Measurements from ENCODE around the gene TFDP3. TPM values are rescaled to one million over a fixed set of nuclear protein-coding genes. Genes with fewer than 3 reads are reported as not detected.

Gene TFDP3
- total RNA-seq, 1 donor from 2014 or later: not detected

DNA sequence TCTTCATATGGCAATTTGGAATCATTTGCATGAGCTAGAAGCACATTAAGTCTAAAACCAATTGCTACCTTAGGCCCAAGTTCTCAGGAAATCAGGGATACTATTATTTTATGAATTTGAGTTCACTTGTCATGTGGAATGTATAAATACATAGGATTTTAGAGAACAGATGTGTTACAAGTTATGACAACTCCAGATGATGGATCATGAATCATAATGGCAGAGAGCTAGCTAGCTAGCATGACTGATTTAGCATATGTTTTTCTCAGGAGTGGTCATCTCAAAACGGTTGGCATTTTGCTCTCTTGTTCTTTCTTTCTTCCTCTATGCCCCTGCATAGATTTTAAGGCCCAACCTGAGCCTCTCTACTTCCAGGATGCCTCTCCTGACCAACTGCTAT, 14.2 kb upstream of the TFDP3 start:
- H3K4me3 ChIP-seq: no peak overlapping the region
- H3K9me3 ChIP-seq (replicated peaks): no peaks in the 10 kb centered on the region
- H3K36me3 ChIP-seq: no peaks in the 10 kb centered on the region
- H3K27ac ChIP-seq (replicated peaks): no peak overlapping the region
- H3K4me1 ChIP-seq: no peaks in the 10 kb centered on the region
- intact Hi-C loops (cut with micrococcal nuclease): no loop called here
- DNase-seq: no peak
- H3K27me3 ChIP-seq (ENCODE audit: low read depth): no peaks in the 10 kb centered on the region
- TF ChIP-seq, protein P1, sequence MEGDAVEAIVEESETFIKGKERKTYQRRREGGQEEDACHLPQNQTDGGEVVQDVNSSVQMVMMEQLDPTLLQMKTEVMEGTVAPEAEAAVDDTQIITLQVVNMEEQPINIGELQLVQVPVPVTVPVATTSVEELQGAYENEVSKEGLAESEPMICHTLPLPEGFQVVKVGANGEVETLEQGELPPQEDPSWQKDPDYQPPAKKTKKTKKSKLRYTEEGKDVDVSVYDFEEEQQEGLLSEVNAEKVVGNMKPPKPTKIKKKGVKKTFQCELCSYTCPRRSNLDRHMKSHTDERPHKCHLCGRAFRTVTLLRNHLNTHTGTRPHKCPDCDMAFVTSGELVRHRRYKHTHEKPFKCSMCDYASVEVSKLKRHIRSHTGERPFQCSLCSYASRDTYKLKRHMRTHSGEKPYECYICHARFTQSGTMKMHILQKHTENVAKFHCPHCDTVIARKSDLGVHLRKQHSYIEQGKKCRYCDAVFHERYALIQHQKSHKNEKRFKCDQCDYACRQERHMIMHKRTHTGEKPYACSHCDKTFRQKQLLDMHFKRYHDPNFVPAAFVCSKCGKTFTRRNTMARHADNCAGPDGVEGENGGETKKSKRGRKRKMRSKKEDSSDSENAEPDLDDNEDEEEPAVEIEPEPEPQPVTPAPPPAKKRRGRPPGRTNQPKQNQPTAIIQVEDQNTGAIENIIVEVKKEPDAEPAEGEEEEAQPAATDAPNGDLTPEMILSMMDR (IDR thresholded peaks at IDR 0.05; ENCODE audit: borderline replicate concordance): no peak

DNA sequence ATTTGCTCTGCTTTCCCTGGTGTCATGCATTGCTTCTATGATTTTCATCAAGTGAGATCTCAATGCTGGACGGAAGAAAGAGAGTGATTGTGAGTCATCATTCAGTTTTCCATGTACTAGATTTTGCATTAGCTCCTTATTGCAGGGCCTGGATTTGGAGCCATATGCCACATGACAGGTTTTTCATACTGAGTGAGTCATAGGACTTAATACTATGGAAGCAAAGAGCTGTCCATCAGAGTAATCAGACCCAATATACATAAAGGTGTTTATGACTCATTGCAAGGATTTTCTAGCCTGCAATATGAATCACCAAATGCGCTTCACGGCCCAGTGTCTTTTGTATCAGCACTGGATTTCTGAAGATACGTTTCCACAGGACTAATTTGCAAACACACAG, 11.2 kb upstream of the TFDP3 start:
- intact Hi-C loops (cut with micrococcal nuclease): no loop called here
- no peak for DNase-seq
- no peak overlapping the region for H3K4me3 ChIP-seq

DNA sequence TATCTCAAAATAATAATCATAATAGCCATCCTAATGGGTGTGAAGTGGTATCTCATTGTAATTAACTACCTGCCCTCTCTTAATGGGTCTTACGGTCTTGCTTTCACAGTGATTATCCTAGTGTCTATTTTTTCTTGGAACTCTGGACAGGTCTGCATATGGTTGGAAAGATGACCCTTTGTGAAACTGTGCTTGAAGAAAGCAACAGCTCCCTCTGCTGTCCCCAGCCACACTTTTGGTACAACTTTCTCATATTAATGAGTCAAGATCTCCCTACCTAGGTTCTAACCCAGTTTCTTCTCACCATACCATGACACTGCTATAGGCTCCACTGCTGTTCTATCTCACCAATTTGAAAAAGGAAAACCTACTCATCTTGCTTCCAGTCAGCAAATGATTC, 2.4 kb downstream of the TFDP3 start:
- Histone ChIP-seq H3K9me3 (replicated peaks) (no peaks in the 10 kb centered on the region), H3K4me1 (no peaks in the 10 kb centered on the region), H3K36me3 (no peaks in the 10 kb centered on the region), H3K4me3 (no peak overlapping the region), H3K27ac (replicated peaks) (no peak overlapping the region), H3K27me3 (ENCODE audit: low read depth) (no peaks in the 10 kb centered on the region)
- TF ChIP-seq, protein P1 (IDR thresholded peaks at IDR 0.05; ENCODE audit: borderline replicate concordance): peak; percentile 31
- intact Hi-C loops (cut with micrococcal nuclease): no loop called here
- DNase-seq: no peak

More for the DNA sequence above, 11.2 kb upstream of the TFDP3 start:
- H3K36me3 ChIP-seq: no peaks in the 10 kb centered on the region
- H3K4me1 ChIP-seq: no peaks in the 10 kb centered on the region
- TF ChIP-seq, protein P1 (IDR thresholded peaks at IDR 0.05; ENCODE audit: borderline replicate concordance): no peak
- no peak overlapping the region for H3K27ac ChIP-seq (replicated peaks)
- H3K9me3 ChIP-seq (replicated peaks): no peaks in the 10 kb centered on the region
- H3K27me3 ChIP-seq (ENCODE audit: low read depth): no peaks in the 10 kb centered on the region

DNA sequence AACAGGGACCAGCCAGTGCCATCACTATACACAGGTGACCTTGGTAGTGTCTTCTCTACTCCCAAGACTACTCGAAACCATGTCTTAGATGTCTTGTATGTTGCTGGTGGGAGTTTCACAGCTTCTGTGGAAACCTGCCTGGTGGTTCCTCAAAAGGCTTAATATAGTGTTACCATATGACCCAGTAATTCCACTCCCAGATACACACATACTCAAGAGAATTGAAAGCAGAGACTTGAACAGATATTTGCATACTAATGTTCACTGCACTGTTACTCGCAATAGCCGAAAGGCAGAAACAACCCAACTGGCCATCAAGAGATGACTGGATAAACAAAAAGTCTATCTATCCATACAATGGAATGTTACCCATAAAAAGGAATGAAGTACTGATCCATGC, 3.1 kb downstream of the TFDP3 start:
- H3K4me1 ChIP-seq: no peaks in the 10 kb centered on the region
- H3K27ac ChIP-seq (replicated peaks): no peak overlapping the region
- H3K27me3 ChIP-seq (ENCODE audit: low read depth): no peaks in the 10 kb centered on the region
- H3K9me3 ChIP-seq (replicated peaks): no peaks in the 10 kb centered on the region
- no peak for DNase-seq
- TF ChIP-seq, protein P1 (IDR thresholded peaks at IDR 0.05; ENCODE audit: borderline replicate concordance): no peak
- H3K36me3 ChIP-seq: no peaks in the 10 kb centered on the region
- intact Hi-C loops (cut with micrococcal nuclease): no loop called here
- no peak overlapping the region for H3K4me3 ChIP-seq

DNA sequence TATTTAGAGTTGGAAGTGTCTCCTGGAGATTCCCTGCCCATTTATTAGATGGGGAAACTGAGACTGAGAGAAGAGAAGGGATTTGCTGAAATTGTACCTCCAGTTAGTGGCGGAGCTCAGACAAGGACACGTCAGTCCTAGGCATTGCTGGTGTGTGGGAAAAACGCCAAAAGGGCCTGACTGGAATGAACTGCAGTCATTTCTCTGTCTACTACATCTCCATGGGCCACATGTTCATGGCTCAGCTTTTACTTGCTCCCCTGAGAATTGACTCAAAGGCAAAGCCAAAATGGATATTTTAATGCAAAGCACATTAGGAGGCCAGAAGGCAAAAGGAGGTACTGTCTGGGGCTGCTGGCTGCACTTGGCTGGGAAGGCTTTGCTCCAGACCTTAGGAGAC, 3.9 kb downstream of the TFDP3 start:
- intact Hi-C loops (cut with micrococcal nuclease): no loop called here
- no peak for DNase-seq
- Histone ChIP-seq H3K4me1 (no peaks in the 10 kb centered on the region), H3K4me3 (no peak overlapping the region), H3K36me3 (no peaks in the 10 kb centered on the region), H3K9me3 (replicated peaks) (no peaks in the 10 kb centered on the region), H3K27ac (replicated peaks) (no peak overlapping the region), H3K27me3 (ENCODE audit: low read depth) (no peaks in the 10 kb centered on the region)
- TF ChIP-seq, protein P1 (IDR thresholded peaks at IDR 0.05; ENCODE audit: borderline replicate concordance): no peak

DNA sequence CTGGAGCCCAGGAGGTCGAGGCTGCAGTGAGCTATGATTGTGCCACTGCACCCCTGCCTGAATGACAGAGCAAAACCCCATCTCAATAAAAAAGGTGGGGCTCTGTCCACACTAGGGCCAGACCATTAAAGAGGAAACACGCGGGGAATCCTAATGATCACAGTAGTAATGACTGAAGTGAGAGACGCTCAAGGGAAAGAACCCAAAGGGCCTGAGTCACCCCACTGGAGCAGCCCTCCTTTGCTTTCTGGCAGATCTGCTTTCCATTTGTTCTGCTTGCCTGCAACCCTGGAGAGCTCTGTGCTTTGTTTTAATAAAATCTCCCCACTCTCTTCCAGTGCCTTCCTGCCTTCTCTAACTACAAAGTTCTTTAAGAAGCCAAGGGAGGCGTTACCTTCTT, 5.0 kb downstream of the TFDP3 start:
- intact Hi-C loops (cut with micrococcal nuclease): no loop called here
- Histone ChIP-seq H3K36me3 (no peaks in the 10 kb centered on the region), H3K27ac (replicated peaks) (no peak overlapping the region), H3K27me3 (ENCODE audit: low read depth) (no peaks in the 10 kb centered on the region), H3K4me3 (no peak overlapping the region), H3K9me3 (replicated peaks) (no peaks in the 10 kb centered on the region), H3K4me1 (no peaks in the 10 kb centered on the region)
- no peak for DNase-seq
- TF ChIP-seq, protein P1 (IDR thresholded peaks at IDR 0.05; ENCODE audit: borderline replicate concordance): no peak
